Hindlimb muscle (tissue), 1 donor: Measurements from ENCODE around the gene ALPI. TPM values are rescaled to one million over a fixed set of nuclear protein-coding genes. Genes with fewer than 3 reads are reported as not detected.
"Not testable (repeated sequence)": the region's sequence is repeated elsewhere in the genome, so short reads cannot be mapped to it uniquely, and the experiment has no call there.

ENCODE experiments used
- DNase-seq: peaks from one replicate; pipeline ENCODE4 v3.0.0-alpha.2; 2013
- polyA plus RNA-seq: library from polyadenylated mRNA; unstranded; fragments of 120-200 nt; gene quantifications from one replicate; pipeline ENCODE4 v1.2.1, GENCODE V29; 2013; ENCODE audit not compliant: insufficient read length

ALPI gene
- polyA plus RNA-seq, 1 donor = not detected

- DNase-seq = not testable (repeated sequence)
These were observed 12.9 kb upstream of the ALPI start for GRCh38 chr2:232443047-232443446.

- not testable (repeated sequence) for DNase-seq
These were observed 12.1 kb upstream of the ALPI start for GRCh38 chr2:232443669-232444408.

- no peak for DNase-seq
These were observed 11.4 kb upstream of the ALPI start for GRCh38 chr2:232444409-232445148.

GRCh38 chr2:232445149-232445885 lies 10.6 kb upstream of the ALPI start:
- DNase-seq = not testable (repeated sequence)

GRCh38 chr2:232446266-232446777 lies 9.6 kb upstream of the ALPI start:
- DNase-seq = not testable (repeated sequence)

- no peak for DNase-seq
These were observed 8.8 kb upstream of the ALPI start for GRCh38 chr2:232447091-232447620.

- no peak for DNase-seq
These were observed 8.2 kb upstream of the ALPI start for GRCh38 chr2:232447638-232448303.

- no peak for DNase-seq
These were observed 7.7 kb upstream of the ALPI start for GRCh38 chr2:232448304-232448690.

- DNase-seq = no peak
These were observed 6.0 kb upstream of the ALPI start for GRCh38 chr2:232449964-232450363.

GRCh38 chr2:232451645-232452044 lies 4.3 kb upstream of the ALPI start:
- DNase-seq = not testable (repeated sequence)

GRCh38 chr2:232454630-232455029 lies 1.3 kb upstream of the ALPI start:
- no peak for DNase-seq

- DNase-seq = no peak
These were observed 555 bp downstream of the ALPI start for GRCh38 chr2:232456296-232457120.

- no peak for DNase-seq
These were observed 1.4 kb downstream of the ALPI start for GRCh38 chr2:232457121-232458011.

- DNase-seq = no peak
These were observed 2.2 kb downstream of the ALPI start for GRCh38 chr2:232458051-232458660.

- no peak for DNase-seq
These were observed 2.9 kb downstream of the ALPI start for GRCh38 chr2:232458661-232459418.

- no peak for DNase-seq
These were observed 3.6 kb downstream of the ALPI start for GRCh38 chr2:232459419-232460035.

- no peak for DNase-seq
These were observed 4.2 kb downstream of the ALPI start for GRCh38 chr2:232460171-232460570.
